WTC11 (cell line): ENCODE data around the gene CPNE1. TPM values are rescaled to one million over a fixed set of nuclear protein-coding genes. Genes with fewer than 3 reads are reported as not detected.

Experiments used
- ATAC-seq: fragments of 200-7000 bp; cut with Tn5 transposase; 2 replicates; pipeline ENCODE4 v1.10.0; 2021; ENCODE audit warnings: mild to moderate bottlenecking, moderate library complexity
- CTCF ChIA-PET: fragments of 300-600 bp; sonication (Branson Sonifier 250); formaldehyde crosslinking; loops from one replicate; lab custom pipeline; 2021; ENCODE audit warnings: antibody characterized with exemption; lab: Charles Lee
- POLR2A ChIA-PET: fragments of 350-600 bp; sonication (Branson Sonifier 250); formaldehyde crosslinking; loops from one replicate; lab custom pipeline; 2021; ENCODE audit warnings: antibody characterized with exemption; lab: Charles Lee
- DNase-seq: peaks from one replicate; pipeline ENCODE4 v3.0.0; 2021; ENCODE audit warnings: low spot score
- H3K27ac Mint-ChIP-seq: 2 replicates; pipeline ENCODE4 v1.8.0; 2021; ENCODE audit warnings: mixed read lengths
- H3K27me3 Mint-ChIP-seq: 2 replicates; pipeline ENCODE4 v1.8.0; 2021; ENCODE audit warnings: low read depth, mild to moderate bottlenecking, moderate library complexity, mixed read lengths
- H3K36me3 Mint-ChIP-seq: 2 replicates; pipeline ENCODE4 v1.8.0; 2021; ENCODE audit warnings: mixed read lengths
- H3K4me1 Mint-ChIP-seq: 2 replicates; pipeline ENCODE4 v1.8.0; 2022; ENCODE audit warnings: mixed read lengths
- H3K4me3 Mint-ChIP-seq: 2 replicates; pipeline ENCODE4 v1.8.0; 2021; ENCODE audit warnings: mild to moderate bottlenecking, moderate library complexity, mixed read lengths
- H3K9me3 Mint-ChIP-seq: 2 replicates; pipeline ENCODE4 v1.8.0; 2021; ENCODE audit warnings: mixed read lengths
- ATF6 ChIP-seq: sonication (generic); formaldehyde crosslinking; IDR thresholded peaks from 2 replicates; pipeline ENCODE4 v1.8.1; 2023; ENCODE audit warnings: mild to moderate bottlenecking, missing genetic modification reagents
- CDX4 ChIP-seq: fragments of 250-450 bp; sonication (Bioruptor Pico); IDR thresholded peaks from 2 replicates; pipeline ENCODE4 v1.9.0; 2021; ENCODE audit warnings: moderate library complexity, mild to moderate bottlenecking, inconsistent platforms, borderline replicate concordance
- EMX1 ChIP-seq: fragments of 250-450 bp; sonication (Bioruptor Pico); IDR thresholded peaks from 2 replicates; pipeline ENCODE4 v1.8.0; 2021; ENCODE audit warnings: mild to moderate bottlenecking
- FOXJ3 ChIP-seq: sonication (generic); formaldehyde crosslinking; IDR thresholded peaks from 2 replicates; pipeline ENCODE4 v1.9.0; 2021; ENCODE audit warnings: missing genetic modification reagents, mild to moderate bottlenecking, borderline replicate concordance
- GABPB1 ChIP-seq: sonication (generic); formaldehyde crosslinking; IDR thresholded peaks from 2 replicates; pipeline ENCODE4 v1.8.1; 2023; ENCODE audit warnings: mild to moderate bottlenecking, missing genetic modification reagents
- JUN ChIP-seq: sonication (generic); formaldehyde crosslinking; IDR thresholded peaks from 2 replicates; pipeline ENCODE4 v1.8.0; 2023; ENCODE audit warnings: mild to moderate bottlenecking, missing genetic modification reagents
- KAT7 ChIP-seq: sonication (generic); formaldehyde crosslinking; IDR thresholded peaks from 2 replicates; pipeline ENCODE4 v1.8.1; 2023; ENCODE audit warnings: missing genetic modification reagents, mild to moderate bottlenecking, borderline replicate concordance
- MLX ChIP-seq: sonication (generic); formaldehyde crosslinking; IDR thresholded peaks from 2 replicates; pipeline ENCODE4 v1.8.1; 2023; ENCODE audit warnings: mild to moderate bottlenecking, missing genetic modification reagents, moderate library complexity
- MXD4 ChIP-seq: fragments of 250-450 bp; sonication (Bioruptor Pico); IDR thresholded peaks from 2 replicates; pipeline ENCODE4 v1.8.0; 2021; ENCODE audit warnings: mild to moderate bottlenecking, moderate library complexity, borderline replicate concordance
- NFATC4 ChIP-seq: fragments of 250-450 bp; sonication (Bioruptor Pico); IDR thresholded peaks from 2 replicates; pipeline ENCODE4 v1.9.0; 2021; ENCODE audit warnings: mild to moderate bottlenecking
- NR2C2 ChIP-seq: sonication (generic); formaldehyde crosslinking; IDR thresholded peaks from 2 replicates; pipeline ENCODE4 v1.8.0; 2022; ENCODE audit warnings: mild to moderate bottlenecking, missing genetic modification reagents
- OVOL2 ChIP-seq: fragments of 250-450 bp; sonication (Bioruptor Pico); IDR thresholded peaks from 2 replicates; pipeline ENCODE4 v1.9.0; 2021; ENCODE audit warnings: mild to moderate bottlenecking, borderline replicate concordance
- RELA ChIP-seq: sonication (generic); formaldehyde crosslinking; IDR thresholded peaks from 2 replicates; pipeline ENCODE4 v1.8.1; 2022; ENCODE audit warnings: missing genetic modification reagents, mild to moderate bottlenecking, borderline replicate concordance
- SMAD3 ChIP-seq: sonication (generic); formaldehyde crosslinking; IDR thresholded peaks from 2 replicates; pipeline ENCODE4 v1.8.0; 2022; ENCODE audit warnings: missing genetic modification reagents, mild to moderate bottlenecking, borderline replicate concordance
- TEAD1 ChIP-seq: sonication (generic); formaldehyde crosslinking; IDR thresholded peaks from 2 replicates; pipeline ENCODE4 v1.8.0; 2022; ENCODE audit warnings: mild to moderate bottlenecking, missing genetic modification reagents
- USF2 ChIP-seq: sonication (generic); formaldehyde crosslinking; IDR thresholded peaks from 2 replicates; pipeline ENCODE4 v1.8.1; 2023; ENCODE audit warnings: mild to moderate bottlenecking, missing genetic modification reagents, moderate library complexity
- ZNF396 ChIP-seq: fragments of 250-450 bp; sonication (Bioruptor Pico); IDR thresholded peaks from 2 replicates; pipeline ENCODE4 v1.8.0; 2021; ENCODE audit warnings: mild to moderate bottlenecking, moderate library complexity, borderline replicate concordance
- ZSCAN18 ChIP-seq: fragments of 250-450 bp; sonication (Bioruptor Pico); IDR thresholded peaks from 2 replicates; pipeline ENCODE4 v2.1.2; 2022; ENCODE audit warnings: mild to moderate bottlenecking, moderate library complexity
- total RNA-seq: library from RNA; stranded (reverse); gene quantifications from 3 replicates; pipeline ENCODE4 v1.2.3, GENCODE V29; 2021
- TF ChIP-seq, protein P1 (sequence below): sonication (generic); formaldehyde crosslinking; IDR thresholded peaks from 2 replicates; pipeline ENCODE4 v1.8.0; 2022; ENCODE audit warnings: mild to moderate bottlenecking, missing genetic modification reagents
- TF ChIP-seq, protein P2 (sequence below): sonication (generic); formaldehyde crosslinking; IDR thresholded peaks from 2 replicates; pipeline ENCODE4 v1.8.0; 2022; ENCODE audit warnings: missing genetic modification reagents

The CPNE1 gene
- total RNA-seq, 1 experiment from 2014 or later = 312 TPM

DNA sequence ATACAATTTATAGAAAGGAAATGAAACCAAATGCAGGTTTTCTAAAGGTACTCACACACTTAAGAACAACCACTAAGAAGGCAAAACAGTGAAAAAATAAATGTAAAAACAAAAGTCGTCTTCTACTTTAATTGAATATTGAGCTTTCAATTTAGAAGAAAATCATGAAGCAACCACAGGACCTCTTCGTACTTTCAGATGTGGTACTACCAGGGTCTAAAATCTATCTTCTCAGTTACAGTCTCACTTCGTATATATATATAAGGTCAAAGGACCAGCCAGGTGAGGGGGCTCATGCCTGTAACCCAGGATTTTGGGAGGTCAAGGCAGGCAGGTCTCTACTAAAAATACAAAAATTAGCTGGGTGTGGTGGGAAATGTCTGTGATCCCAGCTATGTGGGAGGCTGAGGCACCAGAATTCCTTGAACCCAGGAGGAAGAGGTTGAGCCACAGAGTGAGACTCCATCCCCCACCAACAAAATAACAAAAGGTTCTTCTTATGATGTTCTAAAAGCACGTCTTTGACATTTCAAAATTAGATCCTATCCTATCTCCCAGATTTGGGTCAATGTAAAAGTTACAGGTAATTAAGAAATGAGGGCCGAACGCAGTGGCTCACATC is 47.0 kb upstream of the CPNE1 start:
- Mint-ChIP-seq H3K27ac (peak overlapping the region; percentile 64; the same call in 1 of the 2 replicates), H3K4me1 (no peaks in the 10 kb centered on the region), H3K9me3 (no peaks in the 10 kb centered on the region), H3K27me3 (no peaks in the 10 kb centered on the region), H3K36me3 (peaks cover 83% of the 10 kb centered on the region)
- CTCF ChIA-PET = no interaction called here
- no peak for TF ChIP-seq RELA (CRISPR knock-in tag)
- no peak for TF ChIP-seq ZNF396 (CRISPR knock-in tag)
- TF ChIP-seq MLX = no peak
- no peak for TF ChIP-seq GABPB1 (CRISPR knock-in tag)
- no peak for TF ChIP-seq KAT7
- TF ChIP-seq ATF6 = no peak
- no peak for TF ChIP-seq ZSCAN18 (CRISPR knock-in tag)
- no peak for TF ChIP-seq EMX1 (CRISPR knock-in tag)
- no peak for TF ChIP-seq NR2C2 (CRISPR knock-in tag)
- TF ChIP-seq MXD4 (CRISPR knock-in tag) = no peak
- no peak for TF ChIP-seq SMAD3 (CRISPR knock-in tag)
- TF ChIP-seq TEAD1 = no peak
- TF ChIP-seq CDX4 (CRISPR knock-in tag) = no peak
- TF ChIP-seq JUN (CRISPR knock-in tag) = no peak
- no peak for TF ChIP-seq NFATC4
- no peak for TF ChIP-seq OVOL2 (CRISPR knock-in tag)
- TF ChIP-seq, protein P1, sequence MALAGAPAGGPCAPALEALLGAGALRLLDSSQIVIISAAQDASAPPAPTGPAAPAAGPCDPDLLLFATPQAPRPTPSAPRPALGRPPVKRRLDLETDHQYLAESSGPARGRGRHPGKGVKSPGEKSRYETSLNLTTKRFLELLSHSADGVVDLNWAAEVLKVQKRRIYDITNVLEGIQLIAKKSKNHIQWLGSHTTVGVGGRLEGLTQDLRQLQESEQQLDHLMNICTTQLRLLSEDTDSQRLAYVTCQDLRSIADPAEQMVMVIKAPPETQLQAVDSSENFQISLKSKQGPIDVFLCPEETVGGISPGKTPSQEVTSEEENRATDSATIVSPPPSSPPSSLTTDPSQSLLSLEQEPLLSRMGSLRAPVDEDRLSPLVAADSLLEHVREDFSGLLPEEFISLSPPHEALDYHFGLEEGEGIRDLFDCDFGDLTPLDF = no peak
- TF ChIP-seq USF2 = no peak
- TF ChIP-seq FOXJ3 (CRISPR knock-in tag) = no peak
- TF ChIP-seq, protein P2, sequence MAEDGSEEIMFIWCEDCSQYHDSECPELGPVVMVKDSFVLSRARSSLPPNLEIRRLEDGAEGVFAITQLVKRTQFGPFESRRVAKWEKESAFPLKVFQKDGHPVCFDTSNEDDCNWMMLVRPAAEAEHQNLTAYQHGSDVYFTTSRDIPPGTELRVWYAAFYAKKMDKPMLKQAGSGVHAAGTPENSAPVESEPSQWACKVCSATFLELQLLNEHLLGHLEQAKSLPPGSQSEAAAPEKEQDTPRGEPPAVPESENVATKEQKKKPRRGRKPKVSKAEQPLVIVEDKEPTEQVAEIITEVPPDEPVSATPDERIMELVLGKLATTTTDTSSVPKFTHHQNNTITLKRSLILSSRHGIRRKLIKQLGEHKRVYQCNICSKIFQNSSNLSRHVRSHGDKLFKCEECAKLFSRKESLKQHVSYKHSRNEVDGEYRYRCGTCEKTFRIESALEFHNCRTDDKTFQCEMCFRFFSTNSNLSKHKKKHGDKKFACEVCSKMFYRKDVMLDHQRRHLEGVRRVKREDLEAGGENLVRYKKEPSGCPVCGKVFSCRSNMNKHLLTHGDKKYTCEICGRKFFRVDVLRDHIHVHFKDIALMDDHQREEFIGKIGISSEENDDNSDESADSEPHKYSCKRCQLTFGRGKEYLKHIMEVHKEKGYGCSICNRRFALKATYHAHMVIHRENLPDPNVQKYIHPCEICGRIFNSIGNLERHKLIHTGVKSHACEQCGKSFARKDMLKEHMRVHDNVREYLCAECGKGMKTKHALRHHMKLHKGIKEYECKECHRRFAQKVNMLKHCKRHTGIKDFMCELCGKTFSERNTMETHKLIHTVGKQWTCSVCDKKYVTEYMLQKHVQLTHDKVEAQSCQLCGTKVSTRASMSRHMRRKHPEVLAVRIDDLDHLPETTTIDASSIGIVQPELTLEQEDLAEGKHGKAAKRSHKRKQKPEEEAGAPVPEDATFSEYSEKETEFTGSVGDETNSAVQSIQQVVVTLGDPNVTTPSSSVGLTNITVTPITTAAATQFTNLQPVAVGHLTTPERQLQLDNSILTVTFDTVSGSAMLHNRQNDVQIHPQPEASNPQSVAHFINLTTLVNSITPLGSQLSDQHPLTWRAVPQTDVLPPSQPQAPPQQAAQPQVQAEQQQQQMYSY (CRISPR knock-in tag) = no peak
- TF ChIP-seq, all 79 proteins: peak for 0
- H3K4me3 Mint-ChIP-seq = no peak overlapping the region
- DNase-seq (no peak), ATAC-seq (no peak)
- POLR2A ChIA-PET = interaction anchor here (0.6 to 2.4 kb wide), 2 partner anchors 22 to 31 kb away, joined by 3 to 8 read pairs; partner anchors contain the start of gene RBM39
